Activated effector memory CD4-positive, alpha-beta T cell treated with anti-CD3 and anti-CD28 coated beads, Interleukin-2, amount 50 U/mL, for 16 hours (primary cell): Measurements from ENCODE around the gene KPNA6.
A peak's percentile ranks its signal among the peaks of the same experiment; 100 is the strongest.

ENCODE experiments used
- DNase-seq: peaks from one replicate; pipeline ENCODE4 v3.0.0-alpha.2; 2020

Gene KPNA6

GRCh38 chr1:32221581-32221979 is 113.7 kb downstream of the KPNA6 start:
- no peak for DNase-seq

- DNase-seq, result peak; percentile 97
Observed at GRCh38 chr1:32221980-32222755, 114.3 kb downstream of the KPNA6 start, which contains the start of the genes EIF3I and TMEM234. Gene EIF3I, plus strand, starts transcription at chr1:32222407. Its CDS starts 35 bp downstream, at chr1:32222442. Gene TMEM234, minus strand, starts transcription at chr1:32222353. Its CDS starts 31 bp downstream, at chr1:32222322.

GRCh38 chr1:32223683-32224082 is 115.8 kb downstream of the KPNA6 start:
- DNase-seq, result no peak

- no peak for DNase-seq
Observed at GRCh38 chr1:32224285-32224684, 116.4 kb downstream of the KPNA6 start.
